Coronary artery (tissue), 2 donors: ENCODE data around the gene CXCL3.

Experiments used
- DNase-seq: peaks from one replicate; pipeline ENCODE4 v3.0.0-alpha.2; 2017; ENCODE audit warnings: low spot score
- H3K27ac ChIP-seq, 2 donors: fragments of 200-600 bp; sonication (generic); one replicate each; pipeline ENCODE4 v1.5.1; 2016 to 2019
- H3K4me3 ChIP-seq: fragments of 200-600 bp; sonication (generic); 2 replicates; pipeline ENCODE4 v1.5.1; 2016; ENCODE audit warnings: mild to moderate bottlenecking, moderate library complexity
- CTCF ChIP-seq: fragments of 200-600 bp; sonication (generic); IDR thresholded peaks from one replicate; pipeline ENCODE4 v1.5.1; 2019; ENCODE audit warnings: antibody characterized with exemption

The CXCL3 gene

GRCh38 chr4:73990988-73991741 is 47.3 kb downstream of the CXCL3 start:
- Histone ChIP-seq H3K4me3 (no peak overlapping the region), H3K27ac (no peak overlapping the region)
- no peak for TF ChIP-seq CTCF
- DNase-seq = no peak

- TF ChIP-seq CTCF = no peak
- Histone ChIP-seq H3K4me3 (no peak overlapping the region), H3K27ac (no peak overlapping the region)
- DNase-seq = no peak
Observed at GRCh38 chr4:73989928-73990327, 48.6 kb downstream of the CXCL3 start.

- H3K27ac ChIP-seq = no peak overlapping the region
- DNase-seq = no peak
- H3K4me3 ChIP-seq = no peak overlapping the region
- TF ChIP-seq CTCF = no peak
Observed at GRCh38 chr4:73989031-73989430, 49.5 kb downstream of the CXCL3 start.

- no peak for DNase-seq
- H3K4me3 ChIP-seq = no peak within 1 kb of the TSS
- no peak for TF ChIP-seq CTCF
- no peak within 1 kb of the TSS for H3K27ac ChIP-seq
Observed at GRCh38 chr4:73988061-73988460, 50.4 kb downstream of the CXCL3 start, which contains the start of gene PPBP. Gene PPBP, minus strand, starts transcription at chr4:73988190. Its CDS starts 87 bp downstream, at chr4:73988103.
